VCaP (cell line): ENCODE results near the gene FDXR.

ENCODE experiments used
- H3K27ac ChIP-seq: fragments of 450-650 bp; 2 replicates; pipeline ENCODE4 v1.5.1; 2017
- TF ChIP-seq, protein P1 (sequence below): fragments of 450-650 bp; conservative IDR thresholded peaks from 2 replicates; pipeline ENCODE4 v1.5.1; 2017; ENCODE audit warnings: mild to moderate bottlenecking, moderate library complexity

Gene FDXR

DNA sequence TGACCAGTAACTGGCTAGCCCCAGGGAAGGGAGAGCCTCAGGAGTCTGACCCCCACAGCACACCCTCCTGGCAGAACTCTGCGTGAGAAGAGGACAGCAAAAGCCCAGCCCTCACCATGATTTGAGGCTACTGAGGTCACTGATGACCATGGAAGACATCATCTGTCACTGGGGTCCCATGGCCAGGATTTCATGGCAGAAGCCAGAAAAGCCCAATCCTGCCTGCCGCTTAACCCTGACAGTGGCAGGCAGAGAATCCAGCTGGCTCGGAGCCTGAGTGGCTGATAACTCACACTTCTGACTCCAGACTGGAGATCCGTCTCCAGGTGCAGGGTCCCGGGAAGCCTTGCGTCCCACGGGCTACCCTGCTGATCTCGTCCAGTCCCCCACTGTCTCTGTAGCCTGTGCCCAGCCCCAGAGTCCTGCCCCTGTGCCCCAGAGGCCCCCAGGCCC, 30.6 kb downstream of the FDXR start:
- H3K27ac ChIP-seq: peak overlapping the region; percentile 59; the same call in 1 of the 2 replicates
- TF ChIP-seq, protein P1, sequence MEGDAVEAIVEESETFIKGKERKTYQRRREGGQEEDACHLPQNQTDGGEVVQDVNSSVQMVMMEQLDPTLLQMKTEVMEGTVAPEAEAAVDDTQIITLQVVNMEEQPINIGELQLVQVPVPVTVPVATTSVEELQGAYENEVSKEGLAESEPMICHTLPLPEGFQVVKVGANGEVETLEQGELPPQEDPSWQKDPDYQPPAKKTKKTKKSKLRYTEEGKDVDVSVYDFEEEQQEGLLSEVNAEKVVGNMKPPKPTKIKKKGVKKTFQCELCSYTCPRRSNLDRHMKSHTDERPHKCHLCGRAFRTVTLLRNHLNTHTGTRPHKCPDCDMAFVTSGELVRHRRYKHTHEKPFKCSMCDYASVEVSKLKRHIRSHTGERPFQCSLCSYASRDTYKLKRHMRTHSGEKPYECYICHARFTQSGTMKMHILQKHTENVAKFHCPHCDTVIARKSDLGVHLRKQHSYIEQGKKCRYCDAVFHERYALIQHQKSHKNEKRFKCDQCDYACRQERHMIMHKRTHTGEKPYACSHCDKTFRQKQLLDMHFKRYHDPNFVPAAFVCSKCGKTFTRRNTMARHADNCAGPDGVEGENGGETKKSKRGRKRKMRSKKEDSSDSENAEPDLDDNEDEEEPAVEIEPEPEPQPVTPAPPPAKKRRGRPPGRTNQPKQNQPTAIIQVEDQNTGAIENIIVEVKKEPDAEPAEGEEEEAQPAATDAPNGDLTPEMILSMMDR: no peak

DNA sequence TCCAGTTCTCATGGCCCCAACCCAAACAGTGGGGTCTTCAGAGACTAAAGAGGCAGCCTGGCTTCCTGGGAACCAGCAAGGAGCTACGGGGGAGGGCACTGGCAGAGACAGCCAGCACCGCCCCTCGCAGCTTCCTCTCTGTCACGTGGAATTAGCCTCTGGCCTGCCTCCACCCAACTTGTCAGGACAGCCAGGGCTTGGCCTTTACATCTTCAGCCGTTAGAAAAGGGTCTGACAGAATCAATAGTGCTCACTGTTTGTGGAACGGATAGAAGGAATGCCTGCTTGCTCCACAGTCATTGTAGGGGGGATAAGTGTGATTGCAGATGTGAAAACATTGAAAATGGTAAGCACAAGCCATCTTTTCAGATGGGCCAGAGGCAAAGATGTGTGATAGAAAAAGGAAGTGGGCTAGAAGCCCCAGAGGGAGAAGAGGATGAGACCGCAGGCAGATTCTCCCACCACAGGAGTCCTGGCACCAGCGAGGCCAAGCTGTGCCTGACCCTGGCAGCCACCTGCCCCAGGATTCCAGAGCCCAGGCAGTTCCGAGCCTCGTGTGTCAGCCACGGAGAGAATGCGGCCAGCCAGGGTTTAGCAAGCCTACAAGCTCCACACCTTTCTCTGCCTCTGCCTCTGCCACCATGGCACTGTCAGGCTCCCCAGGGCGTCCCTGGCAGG, 31.7 kb downstream of the FDXR start:
- TF ChIP-seq, protein P1: no peak
- H3K27ac ChIP-seq: no peak overlapping the region

DNA sequence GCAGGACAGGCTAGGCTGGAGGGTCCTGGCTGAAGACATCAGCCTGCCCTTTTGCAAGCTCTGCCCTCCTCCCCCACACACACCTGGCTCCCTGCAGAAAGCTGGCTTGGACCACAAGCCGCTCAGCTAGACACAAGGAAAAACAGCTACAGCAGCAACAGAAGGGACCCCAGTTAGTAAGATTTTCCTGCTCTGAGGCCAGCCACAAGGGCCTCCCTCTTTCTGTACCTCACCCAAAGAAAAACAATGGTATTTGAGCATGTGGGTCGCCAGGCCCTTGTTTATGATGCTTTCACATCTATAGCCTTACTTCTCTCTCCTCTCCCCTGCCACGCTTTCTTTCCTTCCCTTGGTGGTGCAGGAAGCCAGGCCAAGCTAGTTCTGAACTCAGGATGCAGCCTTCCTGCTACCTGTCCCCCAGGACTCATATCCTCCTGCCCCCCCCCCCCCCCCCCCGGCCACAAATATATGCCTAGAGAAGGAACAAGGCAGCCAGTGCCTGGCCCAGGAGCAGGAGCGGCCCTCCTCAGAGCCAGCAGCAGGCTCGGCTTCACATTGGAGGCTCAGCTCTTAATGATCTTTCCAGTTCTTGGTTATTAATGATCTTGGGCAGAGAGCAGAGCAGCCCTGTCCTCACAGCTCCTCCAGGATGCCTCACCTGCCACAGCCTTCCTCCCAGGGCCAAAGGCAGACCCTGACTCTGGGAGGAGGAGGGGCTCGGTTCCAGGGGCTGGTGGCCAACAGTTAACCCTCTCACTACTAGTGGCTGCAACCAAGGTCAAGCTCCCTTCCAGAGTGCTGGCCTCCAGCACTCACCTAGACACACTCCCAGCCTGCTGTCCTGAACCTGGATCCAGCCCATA, 32.6 kb downstream of the FDXR start:
- TF ChIP-seq, protein P1: no peak
- H3K27ac ChIP-seq: no peak overlapping the region

DNA sequence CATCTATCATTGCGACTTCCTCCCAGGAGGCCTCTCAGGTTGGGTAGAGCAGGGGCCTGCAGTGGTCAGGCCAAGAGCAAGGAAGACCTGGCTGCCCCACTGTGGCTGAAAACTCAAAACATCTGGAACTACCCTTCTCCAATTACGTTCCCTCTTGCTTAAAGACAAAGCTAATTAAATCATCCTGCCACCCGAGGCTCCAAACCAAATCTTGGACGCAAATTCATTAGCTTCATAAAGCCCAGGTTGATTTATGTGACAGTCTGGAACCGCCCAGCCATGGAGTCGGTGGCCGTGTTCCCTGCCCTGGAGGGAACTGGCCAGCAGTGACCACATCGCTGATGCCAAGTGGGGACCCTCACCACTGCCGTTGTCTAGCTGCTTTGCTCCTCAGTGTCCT, 34.5 kb downstream of the FDXR start:
- H3K27ac ChIP-seq: no peak overlapping the region
- TF ChIP-seq, protein P1: no peak

DNA sequence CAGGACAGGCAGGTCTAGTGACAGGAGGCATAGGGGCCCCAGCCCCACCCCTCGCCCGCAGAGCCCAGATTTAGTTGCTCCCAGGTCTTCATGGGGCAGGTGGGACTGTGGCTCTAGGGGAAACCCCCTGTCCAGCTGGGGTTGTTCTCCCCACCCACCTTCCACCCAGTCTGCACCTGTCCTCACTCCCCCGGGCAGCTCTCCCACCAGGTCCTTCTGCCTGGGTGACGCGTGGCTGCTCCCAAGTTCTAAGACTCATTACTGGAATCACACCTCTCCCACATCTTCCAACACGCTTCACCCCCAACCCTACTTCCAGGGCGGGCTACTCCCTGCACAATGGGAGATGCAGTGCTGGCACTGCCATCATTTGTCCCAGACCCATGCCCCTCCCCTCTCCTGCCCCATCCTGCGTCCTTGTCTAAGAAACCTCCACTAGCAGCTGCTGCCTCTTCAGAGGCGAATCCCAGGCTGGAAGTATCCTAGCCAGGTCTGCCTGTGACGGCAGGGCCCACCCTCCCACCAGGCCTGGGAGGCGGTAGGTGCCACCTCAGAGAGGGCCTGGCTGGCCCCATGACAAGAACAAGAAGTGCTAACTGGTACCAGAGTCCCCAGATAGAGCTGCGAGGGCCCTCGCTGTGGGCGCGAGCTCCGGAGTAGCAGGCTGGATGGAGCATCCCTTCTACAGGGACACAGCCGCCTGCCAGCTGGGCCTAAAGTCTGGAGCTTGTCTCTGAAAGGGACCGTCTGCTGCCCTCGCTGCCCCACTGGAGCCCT, 35.9 kb downstream of the FDXR start:
- TF ChIP-seq, protein P1: no peak
- H3K27ac ChIP-seq: no peak overlapping the region

DNA sequence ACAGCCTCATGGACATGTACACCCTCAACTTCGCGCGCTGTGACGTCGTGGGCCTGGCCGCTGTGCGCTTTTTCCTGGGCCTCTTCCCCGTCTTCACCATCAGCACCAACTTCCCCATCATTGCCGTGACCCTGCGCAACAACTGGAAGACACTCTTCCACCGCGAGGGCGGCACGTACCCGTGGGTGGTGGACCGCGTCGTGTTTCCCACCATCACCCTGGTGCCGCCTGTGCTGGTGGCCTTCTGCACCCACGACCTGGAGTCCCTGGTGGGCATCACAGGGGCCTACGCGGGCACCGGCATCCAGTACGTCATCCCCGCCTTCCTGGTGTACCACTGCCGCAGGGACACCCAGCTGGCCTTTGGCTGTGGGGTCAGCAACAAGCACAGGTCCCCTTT, 36.6 kb downstream of the FDXR start:
- H3K27ac ChIP-seq: no peak overlapping the region
- TF ChIP-seq, protein P1: no peak
